ENCODE results near the gene PP2D1.

GRCh38 chr3:20055020-20055775 lies 43.1 kb upstream of the PP2D1 start:
- TF ChIP-seq, protein P1, sequence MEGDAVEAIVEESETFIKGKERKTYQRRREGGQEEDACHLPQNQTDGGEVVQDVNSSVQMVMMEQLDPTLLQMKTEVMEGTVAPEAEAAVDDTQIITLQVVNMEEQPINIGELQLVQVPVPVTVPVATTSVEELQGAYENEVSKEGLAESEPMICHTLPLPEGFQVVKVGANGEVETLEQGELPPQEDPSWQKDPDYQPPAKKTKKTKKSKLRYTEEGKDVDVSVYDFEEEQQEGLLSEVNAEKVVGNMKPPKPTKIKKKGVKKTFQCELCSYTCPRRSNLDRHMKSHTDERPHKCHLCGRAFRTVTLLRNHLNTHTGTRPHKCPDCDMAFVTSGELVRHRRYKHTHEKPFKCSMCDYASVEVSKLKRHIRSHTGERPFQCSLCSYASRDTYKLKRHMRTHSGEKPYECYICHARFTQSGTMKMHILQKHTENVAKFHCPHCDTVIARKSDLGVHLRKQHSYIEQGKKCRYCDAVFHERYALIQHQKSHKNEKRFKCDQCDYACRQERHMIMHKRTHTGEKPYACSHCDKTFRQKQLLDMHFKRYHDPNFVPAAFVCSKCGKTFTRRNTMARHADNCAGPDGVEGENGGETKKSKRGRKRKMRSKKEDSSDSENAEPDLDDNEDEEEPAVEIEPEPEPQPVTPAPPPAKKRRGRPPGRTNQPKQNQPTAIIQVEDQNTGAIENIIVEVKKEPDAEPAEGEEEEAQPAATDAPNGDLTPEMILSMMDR (IDR thresholded peaks at IDR 0.05): no peak
- TF ChIP-seq POLR2A (IDR thresholded peaks at IDR 0.05): no peak

Data from vagina (tissue), 2 donors.